HG02943 (cell line): ENCODE data around the gene RPLP2.

Experiments used
- ATAC-seq: cut with Tn5 transposase; IDR thresholded peaks from one replicate; pipeline ENCODE4 v1.9.1; 2021; ENCODE audit warnings: mild to moderate bottlenecking, low read depth, moderate library complexity; ENCODE audit not compliant: unreplicated experiment

RPLP2 gene

GRCh38 chr11:773425-773824 lies 36.3 kb upstream of the RPLP2 start:
- ATAC-seq = no peak

- no peak for ATAC-seq
These were observed 35.9 kb upstream of the RPLP2 start for GRCh38 chr11:773830-774229.

- ATAC-seq = no peak
These were observed 34.7 kb upstream of the RPLP2 start for GRCh38 chr11:774873-775592.

GRCh38 chr11:776263-776560 lies 33.6 kb upstream of the RPLP2 start:
- no peak for ATAC-seq

- ATAC-seq = peak; percentile 34
These were observed 33.0 kb upstream of the RPLP2 start for GRCh38 chr11:776561-777287.

GRCh38 chr11:777288-778255 lies 32.2 kb upstream of the RPLP2 start, which contains the start of gene GATD1:
TSS of gene GATD1 (minus strand) at chr11:777487. CDS start at chr11:777462, 25 bp downstream.
- peak; percentile 57 for ATAC-seq

GRCh38 chr11:778976-779954 lies 30.5 kb upstream of the RPLP2 start:
- no peak for ATAC-seq

- no peak for ATAC-seq
These were observed 29.7 kb upstream of the RPLP2 start for GRCh38 chr11:779955-780532.

GRCh38 chr11:782264-783174 lies 27.2 kb upstream of the RPLP2 start:
- ATAC-seq = no peak

- ATAC-seq = no peak
These were observed 26.2 kb upstream of the RPLP2 start for GRCh38 chr11:783581-784015.

GRCh38 chr11:786235-787083 lies 23.3 kb upstream of the RPLP2 start:
- ATAC-seq = no peak

- no peak for ATAC-seq
These were observed 22.6 kb upstream of the RPLP2 start for GRCh38 chr11:787084-787675.

GRCh38 chr11:788009-788640 lies 21.6 kb upstream of the RPLP2 start:
- no peak for ATAC-seq

- no peak for ATAC-seq
These were observed 20.5 kb upstream of the RPLP2 start for GRCh38 chr11:788953-789940.

- no peak for ATAC-seq
These were observed 19.8 kb upstream of the RPLP2 start, which contains the start of gene CEND1 for GRCh38 chr11:789943-790342. TSS of gene CEND1 (minus strand) at chr11:790090. CDS start at chr11:788576, 1,514 bp downstream.
